Stimulated activated CD4-positive, alpha-beta T cell treated with anti-CD3 and anti-CD28 coated beads, TNF-alpha, amount 100 ng/mL, for 4 hours (primary cell): ENCODE measurements around the gene ACSF2.

Source experiments
- DNase-seq, 3 experiments: peaks; one replicate each; pipeline ENCODE4 v3.0.0-alpha.2; 2020; ENCODE audit warnings: low read depth in 3 of 3

The ACSF2 gene

GRCh38 chr17:50440172-50440837, 14.3 kb downstream of the ACSF2 start:
- DNase-seq, result no peak

GRCh38 chr17:50440838-50441829, 15.1 kb downstream of the ACSF2 start:
- DNase-seq, result no peak

DNA sequence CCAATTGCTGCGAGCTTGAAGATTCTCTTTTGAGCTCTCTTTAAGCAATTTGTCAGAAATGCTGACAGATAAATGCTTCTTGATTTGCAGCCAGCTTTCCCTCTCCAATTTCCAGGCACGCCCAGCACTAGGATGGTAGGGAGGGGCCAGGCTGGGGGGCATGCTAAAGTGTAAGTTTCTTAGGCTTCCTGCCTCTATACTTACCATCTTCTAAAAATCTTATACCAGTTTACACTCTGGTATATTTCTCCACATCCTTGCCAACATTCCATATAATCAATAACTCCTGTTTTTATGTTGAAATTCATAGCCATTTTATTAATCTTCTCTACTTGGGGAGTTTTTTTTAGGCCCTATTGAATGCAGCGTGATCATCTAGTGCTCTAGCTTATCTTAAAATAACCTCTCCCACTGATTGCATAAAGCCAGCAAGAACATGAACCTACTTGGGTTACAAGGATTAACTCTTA, 17.5 kb downstream of the ACSF2 start:
- DNase-seq, result no peak

DNA sequence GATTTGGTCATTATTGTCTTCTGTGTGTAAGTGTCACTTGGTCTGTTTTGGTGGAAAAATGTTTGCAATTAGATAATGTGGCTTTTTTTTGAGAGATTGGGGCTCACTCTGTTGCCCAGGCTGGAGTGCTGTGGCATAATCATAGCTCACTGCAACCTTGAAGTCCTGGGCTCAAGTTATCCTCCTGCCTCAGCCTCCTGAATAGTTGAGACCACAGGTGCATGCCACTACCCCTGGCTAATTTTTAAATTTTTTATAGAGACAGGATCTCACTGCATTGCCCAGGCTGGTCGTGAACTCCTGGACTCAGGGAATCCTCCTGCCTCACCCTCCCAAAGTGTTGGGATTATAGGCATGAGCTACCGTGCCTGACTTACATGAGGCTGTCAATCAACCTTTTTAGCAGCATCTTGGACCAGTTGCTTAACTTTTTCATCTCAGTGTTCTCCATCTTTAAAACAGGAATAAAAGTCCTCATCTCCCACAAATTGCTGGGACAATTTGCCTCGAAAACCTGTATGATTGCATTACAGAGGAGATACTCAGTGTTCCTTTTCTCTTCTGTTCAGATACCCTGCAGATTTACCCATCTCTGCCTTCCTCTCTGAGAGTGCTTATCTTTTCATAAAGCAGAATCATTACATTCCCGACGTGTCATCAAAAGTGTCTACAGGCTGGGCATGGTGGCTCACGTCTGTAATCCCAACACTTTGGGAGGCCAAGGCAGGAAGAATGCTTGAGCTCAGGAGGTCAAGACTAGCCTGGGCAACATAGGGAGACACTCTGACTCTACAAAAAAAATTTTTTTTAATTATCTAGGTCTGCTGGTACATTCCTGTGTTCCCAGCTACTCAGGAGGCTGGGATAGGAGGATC, 19.1 kb downstream of the ACSF2 start:
- no peak for DNase-seq

DNA sequence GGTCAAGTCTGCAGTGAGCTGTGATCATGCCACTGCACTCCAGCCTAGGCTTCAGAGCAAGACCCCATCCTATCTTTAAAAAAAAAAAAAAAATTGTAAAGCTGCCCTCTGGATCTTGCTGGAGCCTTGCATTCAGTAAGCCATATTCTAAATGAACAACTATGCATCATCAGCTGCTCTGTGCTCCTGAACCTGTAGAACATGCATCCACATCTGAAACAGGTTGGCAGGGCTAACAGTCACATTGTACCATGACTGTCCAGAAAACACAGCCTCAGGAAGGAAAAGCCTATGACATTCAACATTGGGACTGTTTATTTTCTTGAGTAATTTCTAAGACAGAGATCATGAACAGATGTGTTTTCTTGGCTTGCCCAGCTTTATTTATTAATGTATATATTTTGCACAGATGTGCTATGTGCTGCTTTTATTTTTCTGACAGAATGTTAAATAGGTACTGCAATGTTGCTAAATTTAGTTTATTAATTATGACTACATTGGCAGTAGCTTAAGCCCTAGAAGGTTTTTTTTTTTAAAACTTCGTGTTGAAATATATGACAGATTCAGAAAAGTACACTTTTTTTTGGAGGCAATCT, 19.8 kb downstream of the ACSF2 start:
- no peak for DNase-seq

DNA sequence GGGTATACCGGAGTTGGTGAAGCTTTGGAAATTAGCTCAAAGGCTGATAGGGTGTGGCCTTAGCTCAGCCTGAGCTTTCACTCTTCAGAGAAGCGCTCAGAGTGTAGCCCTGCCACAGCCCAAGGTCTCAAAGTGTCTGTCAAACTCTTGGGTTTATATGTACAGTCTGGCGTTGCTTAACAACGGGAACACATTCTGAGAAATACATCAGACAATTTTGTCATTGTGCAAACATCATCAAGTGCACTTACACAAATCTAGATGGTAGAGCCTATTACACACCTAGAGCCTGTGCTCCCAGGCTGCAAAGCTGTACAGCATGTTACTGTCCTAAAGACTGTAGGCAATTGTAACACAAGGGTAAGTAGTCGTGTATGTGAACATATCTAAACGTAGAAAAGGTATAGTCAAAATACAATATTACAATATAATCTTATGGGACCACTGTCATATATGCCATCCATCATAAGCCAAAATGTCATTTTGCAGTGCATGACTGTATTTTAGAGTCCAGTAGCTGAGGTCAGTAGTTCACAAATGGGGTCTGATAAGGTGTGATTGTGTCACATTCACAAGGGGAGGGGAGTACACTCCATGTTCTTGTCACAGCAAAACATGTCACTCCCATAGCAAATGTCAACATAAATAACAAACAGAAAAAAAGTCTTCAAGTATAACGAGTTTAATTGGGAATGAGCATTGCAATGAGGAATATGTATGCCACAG, 22.0 kb downstream of the ACSF2 start:
- no peak for DNase-seq

- no peak for DNase-seq
Measured at GRCh38 chr17:50448643-50449042, 22.6 kb downstream of the ACSF2 start.

DNA sequence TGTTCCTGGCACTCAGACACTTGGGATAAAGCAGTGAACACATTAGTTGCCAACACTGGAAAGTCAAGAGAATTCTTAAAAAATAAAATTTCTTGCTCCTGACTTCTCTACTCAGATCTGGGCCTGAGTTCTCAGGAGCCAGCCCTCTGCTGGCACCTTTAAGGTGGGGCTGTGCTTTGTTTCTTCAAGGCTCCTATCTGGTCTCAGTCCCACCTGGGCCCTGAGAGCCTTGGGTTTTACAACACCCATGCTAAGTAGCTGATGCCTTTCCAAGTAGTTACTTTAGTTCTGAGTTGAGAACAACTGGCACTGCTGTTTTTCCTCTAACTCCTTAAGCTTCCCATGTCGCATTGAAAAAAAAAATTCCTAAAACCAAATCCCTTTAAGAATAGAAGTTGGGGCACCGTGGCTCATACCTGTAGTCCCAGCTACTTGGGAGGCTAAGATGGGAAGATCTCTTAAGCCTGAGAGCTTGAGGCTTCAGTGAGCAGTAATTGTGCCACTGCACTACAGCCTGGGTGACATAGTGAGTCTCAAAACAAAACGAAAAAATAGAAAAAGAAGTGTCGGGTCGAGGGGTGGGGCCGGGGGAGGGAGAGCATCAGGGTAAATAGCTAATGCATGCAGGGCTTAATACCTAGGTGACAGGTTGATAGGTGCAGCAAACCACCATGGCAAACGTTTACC, 26.1 kb downstream of the ACSF2 start:
- no peak for DNase-seq

DNA sequence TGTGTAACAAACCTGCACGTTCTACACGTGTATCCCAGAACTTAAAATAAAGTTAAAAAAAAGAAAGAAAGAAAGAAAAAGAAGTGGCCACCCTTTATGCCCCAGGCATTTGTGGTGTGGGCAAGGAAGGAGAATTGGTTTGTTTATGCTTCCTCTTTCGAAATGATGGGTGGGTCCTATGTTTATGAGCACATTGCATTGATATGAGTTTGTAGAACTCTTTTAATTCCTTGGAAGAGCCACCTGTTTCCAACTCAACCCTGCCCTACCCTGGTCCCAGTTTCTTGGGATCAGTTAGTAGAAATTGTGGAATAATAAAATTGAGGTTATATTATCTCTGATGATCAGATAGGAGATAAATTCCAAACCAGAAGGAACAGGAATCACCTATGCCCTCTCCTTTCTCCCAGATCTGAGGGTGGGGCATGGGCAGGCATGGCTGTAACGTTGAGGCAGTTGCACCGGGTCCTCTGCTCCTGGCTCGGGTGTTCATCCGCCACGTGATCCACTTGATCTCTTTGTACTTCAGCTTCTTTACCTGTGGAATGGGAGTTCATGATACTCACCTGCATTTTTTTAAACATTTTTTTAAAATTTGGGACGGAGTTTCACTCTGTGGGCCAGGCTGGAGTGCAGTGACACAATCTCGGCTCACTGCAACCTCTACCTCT, 26.7 kb downstream of the ACSF2 start:
- DNase-seq, result no peak

GRCh38 chr17:50453901-50454300, 27.9 kb downstream of the ACSF2 start:
- DNase-seq, result no peak

GRCh38 chr17:50457621-50458020, 31.6 kb downstream of the ACSF2 start:
- DNase-seq, result no peak

DNA sequence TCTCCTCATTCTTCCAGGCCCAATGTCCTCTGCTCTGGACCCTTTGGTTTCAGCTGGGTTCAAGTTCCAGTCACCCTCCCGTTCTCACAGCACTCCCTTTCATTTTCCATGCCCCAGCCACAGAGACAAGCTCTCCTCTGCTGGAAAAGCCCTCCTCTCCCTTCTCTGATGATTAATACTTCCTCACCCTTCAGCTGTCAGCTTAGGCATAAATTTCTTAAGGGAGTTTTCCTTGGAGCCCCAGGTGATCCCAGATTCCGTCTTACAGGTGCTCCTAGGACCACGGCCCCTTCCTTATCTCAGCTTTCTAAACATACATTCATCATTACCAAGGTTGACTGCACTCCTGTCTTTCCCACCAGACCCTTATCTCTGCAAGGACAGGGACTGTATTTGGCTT, 32.3 kb downstream of the ACSF2 start:
- no peak for DNase-seq

DNA sequence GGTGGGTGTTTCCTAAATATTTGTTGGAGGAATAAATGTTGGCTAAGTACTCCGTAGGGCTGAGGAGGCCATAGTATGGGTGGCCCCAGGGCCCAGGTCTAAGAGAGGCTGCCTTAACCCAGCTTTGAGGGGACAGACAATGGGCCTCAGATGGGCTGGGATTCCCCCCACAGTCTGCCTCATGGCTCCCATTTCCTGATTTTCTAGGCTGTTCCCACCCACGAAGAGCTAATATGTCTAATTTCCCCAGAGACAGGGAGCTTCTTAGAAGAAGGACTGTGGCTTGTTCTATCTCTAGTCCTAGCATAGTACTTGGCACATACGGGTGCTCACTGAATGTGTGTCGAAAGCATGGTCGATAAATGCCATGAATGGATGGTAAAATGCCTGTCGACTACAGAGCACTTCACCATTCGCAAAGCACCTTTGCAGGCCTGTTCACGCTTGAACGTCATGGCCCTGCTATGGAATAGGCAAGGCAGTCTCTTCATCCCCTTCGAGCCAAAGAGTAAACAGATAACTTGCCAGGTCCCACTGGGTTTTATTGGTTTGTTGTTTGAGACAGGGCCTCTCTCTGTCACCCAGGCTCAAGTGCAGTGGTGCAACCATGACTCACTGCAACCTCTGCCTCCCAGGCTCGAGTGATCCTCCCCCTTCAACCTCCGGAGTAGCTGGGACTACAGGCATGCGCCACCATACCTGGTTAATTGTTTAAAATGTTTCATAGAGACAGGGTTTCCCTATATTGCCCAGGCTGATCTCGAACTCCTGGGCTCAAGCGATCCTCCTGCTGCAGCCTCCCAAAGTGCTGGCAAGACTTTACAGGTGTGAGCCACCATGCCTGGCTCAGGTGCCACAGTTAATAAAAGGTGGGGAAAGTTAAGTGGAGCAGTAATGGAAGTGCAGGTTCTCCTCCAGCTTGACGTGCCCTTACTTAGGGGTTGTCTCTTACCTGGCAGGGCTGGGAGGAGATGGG, 33.0 kb downstream of the ACSF2 start:
- DNase-seq, result no peak

DNA sequence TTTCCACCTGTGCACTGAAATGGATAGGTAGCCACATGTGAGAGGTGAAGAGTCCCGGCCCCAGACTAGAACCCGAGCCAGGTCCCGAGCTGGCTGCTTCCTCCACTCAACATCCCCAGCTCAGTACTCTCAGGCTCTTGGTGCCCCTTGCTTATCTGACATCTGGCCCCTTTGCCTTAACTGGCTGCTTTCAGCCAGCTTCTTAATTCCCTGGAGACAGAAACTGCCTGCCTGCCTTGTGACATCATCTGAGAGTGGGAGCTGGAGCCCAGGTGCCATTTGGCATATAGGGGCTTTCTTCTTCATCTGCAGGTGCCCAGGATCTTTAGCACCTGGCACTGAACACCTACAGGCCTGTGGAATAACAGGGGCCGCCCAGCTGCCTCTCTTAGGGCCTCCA, 33.7 kb downstream of the ACSF2 start:
- DNase-seq, result no peak

DNA sequence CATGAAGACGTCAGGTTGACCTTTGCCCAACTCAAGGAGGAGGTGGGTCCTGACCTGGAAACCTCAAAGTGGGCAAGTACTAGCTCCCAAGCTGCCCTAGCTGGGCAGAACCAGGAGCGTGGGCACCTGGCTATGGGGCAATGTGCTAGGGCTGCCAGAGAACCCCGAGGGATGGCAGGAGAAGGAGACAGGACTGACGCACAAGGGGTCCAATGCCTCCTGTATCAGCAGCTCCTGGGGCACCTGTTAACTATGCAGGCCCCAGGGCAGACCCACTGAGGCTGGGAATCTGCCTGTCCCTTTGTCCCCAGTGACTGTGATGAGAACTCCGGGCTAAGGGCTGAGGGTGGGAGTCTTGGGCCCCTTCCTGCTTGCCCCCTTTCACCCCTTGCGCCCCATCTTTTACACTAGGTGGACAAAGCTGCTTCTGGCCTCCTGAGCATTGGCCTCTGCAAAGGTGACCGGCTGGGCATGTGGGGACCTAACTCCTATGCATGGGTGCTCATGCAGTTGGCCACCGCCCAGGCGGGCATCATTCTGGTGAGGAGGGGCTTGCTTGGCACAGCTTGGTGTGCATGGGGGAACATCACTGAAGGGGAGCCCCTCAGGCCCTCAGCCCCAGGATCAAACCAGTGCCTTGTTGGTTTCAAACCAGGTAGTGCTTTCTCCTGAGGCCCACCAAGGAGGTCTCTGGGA, 35.0 kb downstream of the ACSF2 start:
- no peak for DNase-seq

DNA sequence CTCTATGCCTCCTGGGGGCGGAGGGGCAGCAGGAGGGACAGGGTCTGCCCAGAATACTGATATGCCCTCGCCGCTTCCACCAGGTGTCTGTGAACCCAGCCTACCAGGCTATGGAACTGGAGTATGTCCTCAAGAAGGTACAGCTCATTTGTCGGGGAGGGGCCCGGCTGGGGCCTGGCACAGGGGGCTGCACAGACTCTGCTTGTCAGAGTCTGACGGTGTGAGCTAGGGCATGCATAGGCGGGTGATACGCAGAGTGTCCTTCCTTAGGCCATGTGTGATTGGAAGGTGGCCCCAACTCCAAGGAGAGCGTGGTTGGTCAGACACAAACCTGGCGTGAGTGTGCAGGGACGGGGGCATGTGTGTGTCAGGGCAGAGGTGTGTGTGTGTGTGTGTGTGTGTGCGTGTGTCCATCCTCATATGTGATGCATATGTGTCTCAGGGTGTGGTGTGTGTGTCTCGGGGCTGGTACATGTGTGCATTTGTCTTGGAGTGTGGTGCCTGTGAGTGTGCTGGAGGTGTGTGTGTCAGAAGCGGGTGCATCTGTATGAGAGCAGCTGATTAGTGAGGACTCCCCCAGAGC, 35.6 kb downstream of the ACSF2 start:
- no peak for DNase-seq

DNA sequence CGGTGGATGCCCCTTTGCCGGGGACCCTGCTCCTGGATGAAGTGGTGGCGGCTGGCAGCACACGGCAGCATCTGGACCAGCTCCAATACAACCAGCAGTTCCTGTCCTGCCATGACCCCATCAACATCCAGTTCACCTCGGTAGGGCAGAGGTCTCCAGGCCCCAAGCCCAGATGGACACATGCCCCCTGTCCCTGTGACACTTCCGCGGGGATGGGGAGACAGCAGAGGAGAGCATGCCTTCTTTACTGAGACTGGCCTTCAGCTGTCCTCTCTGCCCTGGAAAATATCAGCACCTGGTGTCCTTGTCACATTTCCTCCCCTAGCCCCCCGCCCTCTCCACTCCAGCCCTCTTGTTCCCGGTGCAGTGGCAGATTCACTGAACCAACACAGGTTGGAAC, 36.4 kb downstream of the ACSF2 start:
- DNase-seq, result no peak

DNA sequence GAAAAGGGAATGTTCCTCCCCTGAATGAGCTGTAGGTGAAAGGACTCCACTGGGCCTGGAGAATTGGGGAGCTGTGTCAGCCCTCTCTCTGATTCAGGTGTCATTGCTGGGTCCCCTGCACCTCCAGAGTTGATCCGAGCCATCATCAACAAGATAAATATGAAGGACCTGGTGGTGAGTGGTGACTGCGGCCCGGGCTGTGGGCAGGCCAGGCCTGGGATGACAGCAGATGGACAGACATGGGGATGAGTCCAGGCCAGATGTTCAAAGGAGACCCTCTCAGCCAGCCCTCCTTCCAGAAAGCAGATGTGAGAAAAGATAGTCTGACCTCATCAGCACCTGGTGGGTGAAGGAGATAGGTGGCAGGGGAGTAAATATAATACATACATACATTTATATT, 38.1 kb downstream of the ACSF2 start:
- no peak for DNase-seq
